Diencephalon (tissue), 1 donor: Measurements from ENCODE around the gene FAR1. TPM values are rescaled to one million over a fixed set of nuclear protein-coding genes. Genes with fewer than 3 reads are reported as not detected.

Experiments used
- small RNA-seq: library from RNA; depleted of rRNA; stranded (forward); fragments of <200 nt; gene quantifications from one replicate; pipeline ENCODE3, GENCODE V24; 2014
- total RNA-seq: library from RNA; depleted of rRNA; stranded (reverse); fragments of >200 nt; gene quantifications from one replicate; pipeline ENCODE4 v1.2.3, GENCODE V29; 2014

The FAR1 gene
- total RNA-seq, result 104 TPM

GRCh38 chr11:13668102-13668956 lies at the start of gene FAR1:
FAR1 (plus strand) TSS chr11:13668668; CDS start chr11:13694766, 26,098 bp downstream.

Small RNA genes lying within 50 kb of the gene (small RNA-seq; reads per million reads assigned to genes)
- gene AC013828.1, result not detected
- gene RF00019, result not detected
- gene RPL39P26, result not detected

Other genes with a start within 250 kb of the FAR1 start
- 189 TPM for gene BTBD10, start 205.4 kb upstream of the FAR1 start, total RNA-seq
- gene PTH, start 172.7 kb upstream of the FAR1 start, total RNA-seq, result not detected